ENCODE measurements around the gene EIF5AL1. TPM values are rescaled to one million over a fixed set of nuclear protein-coding genes. Genes with fewer than 3 reads are reported as not detected.
A peak's percentile ranks its signal among the peaks of the same experiment; 100 is the strongest.

The EIF5AL1 gene
- total and polyA plus RNA-seq, 10 of the 15 experiments (the other 5 are each of a cell fraction or from before 2014, with no cell fraction given), result 0.02 to 8.3 (median 0.45) TPM; not detected in 1

DNA sequence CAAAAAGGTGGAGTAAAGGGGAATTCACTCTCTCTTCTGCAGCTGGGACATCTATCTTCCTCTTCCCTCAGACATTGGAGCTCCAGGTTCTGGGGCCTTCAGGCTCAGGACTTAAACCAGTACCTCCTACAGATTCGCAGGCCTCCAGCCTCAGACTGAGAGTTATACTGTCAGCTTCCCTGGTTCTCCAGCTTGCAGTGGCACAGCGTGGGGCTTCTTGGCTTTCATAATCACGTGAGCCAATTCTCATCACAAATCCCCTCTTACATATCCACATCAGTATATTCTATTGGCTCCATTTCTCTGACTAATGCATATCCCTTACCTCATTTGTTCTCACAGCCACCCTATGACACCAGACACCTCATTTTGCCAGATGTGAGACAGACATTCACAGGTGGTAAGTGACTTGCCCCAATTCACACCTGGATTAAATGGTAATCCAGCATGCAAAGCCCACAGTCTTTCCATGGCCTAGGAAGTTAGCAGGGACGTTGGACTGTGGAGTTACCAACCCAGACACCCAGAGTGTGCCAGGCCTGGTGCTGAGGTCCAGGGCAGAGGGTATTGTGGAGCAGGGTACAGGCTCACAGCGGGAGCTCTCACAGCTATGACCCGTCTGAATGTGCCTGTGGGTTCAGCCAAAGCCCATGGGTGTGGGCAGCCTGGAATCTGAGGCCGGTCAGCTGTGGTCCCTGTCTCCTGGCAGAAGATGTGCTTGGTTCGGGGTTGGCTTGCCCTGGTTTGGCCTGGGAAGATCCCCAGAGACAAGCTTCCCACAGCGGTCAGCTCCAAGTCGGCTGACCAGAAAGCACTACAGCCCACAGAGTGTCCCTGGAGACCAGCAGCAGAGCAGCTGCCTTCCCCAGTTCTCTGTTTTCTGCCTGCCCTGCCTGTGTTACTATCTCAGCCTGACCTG lies 48.5 kb upstream of the EIF5AL1 start:
- Histone ChIP-seq H2AFZ (ENCODE audit: control insufficient read depth, low read depth, low read length) (no peak overlapping the region), H3K36me3 (ENCODE audit: control insufficient read depth in 2 of 2, insufficient read depth in 2 of 2, low read length in 1 of 2) (no peaks in the 10 kb centered on the region), H3K4me1 (ENCODE audit: control insufficient read depth, insufficient read depth, low read length) (no peaks in the 10 kb centered on the region), H3K9me3 (replicated peaks; ENCODE audit: control insufficient read depth, insufficient read depth, low read length) (no peaks in the 10 kb centered on the region), H3K27ac (ENCODE audit: control insufficient read depth, insufficient read depth) (no peak overlapping the region), H3K4me3 (no peak overlapping the region), H3K9ac (ENCODE audit: control insufficient read depth, insufficient read depth, low read length) (no peak overlapping the region), H4K20me1 (ENCODE audit: control insufficient read depth, insufficient read depth) (no peaks in the 10 kb centered on the region), H3K27me3 (replicated peaks in 1 of 2; ENCODE audit: control insufficient read depth in 2 of 2, insufficient read depth in 2 of 2, low read length in 1 of 2) (peaks cover 0 to 3% of the 10 kb centered on the region in 2 experiments; a peak in 2 of 4 replicates), H3K4me2 (ENCODE audit: control insufficient read depth, insufficient read depth) (no peak overlapping the region), H3K79me2 (ENCODE audit: control insufficient read depth, insufficient read depth, low read length) (no peaks in the 10 kb centered on the region)
- peak; percentile 31; the same call in 1 of the 3 replicates for ATAC-seq
- FAIRE-seq, result no peak
- WGBS (ENCODE audit: insufficient coverage, insufficient replicate concordance, low lambda C conversion rate, missing lambda C conversion rate), result 24% methylated on average over 10 of the region's 10 CpGs
- BruUV-seq (replicated peaks), result no TSS peak
- CTCF ChIA-PET, result interaction anchor here (1.3 to 2.6 kb wide), 3 partner anchors 9 to 90 kb away, joined by 3 to 16 read pairs (median 3); no protein-coding TSS in a partner anchor
- intact Hi-C loops (cut with micrococcal nuclease; ENCODE audit: unreplicated experiment), result no loop called here
- RAD21 ChIA-PET (ENCODE audit: unreplicated experiment), result no interaction called here
- POLR2A ChIA-PET, result no interaction called here
- no peak for DNase-seq (ENCODE audit: low read depth, low spot score)
- SMC1A ChIA-PET (ENCODE audit: uncharacterized antibody, unreplicated experiment), result no interaction called here
- in situ Hi-C loops (cut with MboI), result no loop called here
- peak; percentile 8 to 68; a peak in 1 of 4 replicates for TF ChIP-seq BHLHE40 (IDR thresholded peaks at IDR 0.05; ENCODE audit: borderline replicate concordance in 1 of 2, low read depth in 2 of 2, low read length in 1 of 2)
- TF ChIP-seq ZBTB11 (CRISPR knock-in tag; IDR thresholded peaks at IDR 0.05), result no peak
- TF ChIP-seq SIN3A (IDR thresholded peaks at IDR 0.05; ENCODE audit: low read depth, low read length), result no peak
- TF ChIP-seq NFYA (IDR thresholded peaks at IDR 0.05; ENCODE audit: borderline replicate concordance, low read depth, low read length), result no peak
